Measurements from ENCODE around the gene KNTC1.
"Not testable (repeated sequence)": the region's sequence is repeated elsewhere in the genome, so short reads cannot be mapped to it uniquely, and the experiment has no call there.

KNTC1 gene

GRCh38 chr12:122526683-122527477 is at the start of gene KNTC1, which contains the start of gene RSRC2:
KNTC1 (plus strand) TSS chr12:122527249; CDS start chr12:122530064, 2,815 bp downstream.
RSRC2 (minus strand) TSS chr12:122526936; CDS start chr12:122526853, 83 bp downstream.
- DNase-seq, result peak; percentile 100

GRCh38 chr12:122480753-122481152 is 46.3 kb upstream of the KNTC1 start:
- no peak for DNase-seq

GRCh38 chr12:122481861-122482260 is 45.2 kb upstream of the KNTC1 start:
- DNase-seq, result no peak

GRCh38 chr12:122483969-122484368 is 43.1 kb upstream of the KNTC1 start:
- no peak for DNase-seq

GRCh38 chr12:122484385-122484784 is 42.7 kb upstream of the KNTC1 start:
- not testable (repeated sequence) for DNase-seq

- not testable (repeated sequence) for DNase-seq
These were observed 40.7 kb upstream of the KNTC1 start for GRCh38 chr12:122486360-122486759.

GRCh38 chr12:122486805-122487426 is 40.1 kb upstream of the KNTC1 start:
- DNase-seq, result no peak

GRCh38 chr12:122487807-122488206 is 39.2 kb upstream of the KNTC1 start:
- DNase-seq, result not testable (repeated sequence)

GRCh38 chr12:122489038-122489437 is 38.0 kb upstream of the KNTC1 start:
- DNase-seq, result no peak

GRCh38 chr12:122491991-122492390 is 35.1 kb upstream of the KNTC1 start:
- no peak for DNase-seq

- not testable (repeated sequence) for DNase-seq
These were observed 33.8 kb upstream of the KNTC1 start for GRCh38 chr12:122493222-122493621.

GRCh38 chr12:122495258-122495657 is 31.8 kb upstream of the KNTC1 start:
- DNase-seq, result no peak

GRCh38 chr12:122499991-122500684 is 26.9 kb upstream of the KNTC1 start:
- DNase-seq, result peak; percentile 37

GRCh38 chr12:122500685-122501488 is 26.2 kb upstream of the KNTC1 start, which contains the start of gene ZCCHC8:
ZCCHC8 (minus strand) TSS chr12:122500932; CDS start chr12:122500840, 92 bp downstream.
- DNase-seq, result peak; percentile 98

GRCh38 chr12:122501489-122501989 is 25.5 kb upstream of the KNTC1 start:
- no peak for DNase-seq

GRCh38 chr12:122503147-122503751 is 23.8 kb upstream of the KNTC1 start:
- DNase-seq, result no peak

GRCh38 chr12:122503783-122504590 is 23.1 kb upstream of the KNTC1 start:
- DNase-seq, result no peak

GRCh38 chr12:122505419-122506051 is 21.5 kb upstream of the KNTC1 start:
- DNase-seq, result no peak

GRCh38 chr12:122506393-122506938 is 20.6 kb upstream of the KNTC1 start:
- no peak for DNase-seq

- DNase-seq, result no peak
These were observed 18.9 kb upstream of the KNTC1 start for GRCh38 chr12:122508163-122508562.
